ENCODE results near the gene MICAL2. TPM values are rescaled to one million over a fixed set of nuclear protein-coding genes. Genes with fewer than 3 reads are reported as not detected.

The MICAL2 gene
- polyA plus RNA-seq, 4 donors, result 15.9 to 41.1 (median 25.6) TPM

- H3K27me3 ChIP-seq (ENCODE audit: control insufficient read depth in 3 of 3, insufficient read depth in 3 of 3, low read length in 3 of 3), result no peaks in the 10 kb centered on the region
- peaks cover 0 to 2% (median 0%) of the 10 kb centered on the region in 3 donors for H3K36me3 ChIP-seq (ENCODE audit: control insufficient read depth in 3 of 3, insufficient read depth in 2 of 3, low read depth in 1 of 3, low read length in 3 of 3)
- FAIRE-seq, result no peak
- H3K27ac ChIP-seq (ENCODE audit: low read depth in 1 of 3, low read length in 2 of 3), result peak overlapping the region in 1 of 3 donors; percentile 15
- H3K4me1 ChIP-seq (ENCODE audit: control insufficient read depth in 3 of 3, insufficient read depth in 2 of 3, low read depth in 1 of 3, low read length in 2 of 3), result peaks cover 0 to 29% (median 0%) of the 10 kb centered on the region in 3 donors
- H3K9me3 ChIP-seq (ENCODE audit: control insufficient read depth in 2 of 2, insufficient read depth in 1 of 2, low read depth in 1 of 2, low read length in 1 of 2), result no peaks in the 10 kb centered on the region
- 82 to 92% (median 90%) methylated on average over 15 of the region's 15 CpGs for WGBS, 3 donors
- no peak overlapping the region for H3K4me3 ChIP-seq (ENCODE audit: low read depth in 1 of 3, low read length in 3 of 3)
- DNase-seq, result no peak
Observed at GRCh38 chr11:12280838-12281565, 170.6 kb downstream of the MICAL2 start.

DNA sequence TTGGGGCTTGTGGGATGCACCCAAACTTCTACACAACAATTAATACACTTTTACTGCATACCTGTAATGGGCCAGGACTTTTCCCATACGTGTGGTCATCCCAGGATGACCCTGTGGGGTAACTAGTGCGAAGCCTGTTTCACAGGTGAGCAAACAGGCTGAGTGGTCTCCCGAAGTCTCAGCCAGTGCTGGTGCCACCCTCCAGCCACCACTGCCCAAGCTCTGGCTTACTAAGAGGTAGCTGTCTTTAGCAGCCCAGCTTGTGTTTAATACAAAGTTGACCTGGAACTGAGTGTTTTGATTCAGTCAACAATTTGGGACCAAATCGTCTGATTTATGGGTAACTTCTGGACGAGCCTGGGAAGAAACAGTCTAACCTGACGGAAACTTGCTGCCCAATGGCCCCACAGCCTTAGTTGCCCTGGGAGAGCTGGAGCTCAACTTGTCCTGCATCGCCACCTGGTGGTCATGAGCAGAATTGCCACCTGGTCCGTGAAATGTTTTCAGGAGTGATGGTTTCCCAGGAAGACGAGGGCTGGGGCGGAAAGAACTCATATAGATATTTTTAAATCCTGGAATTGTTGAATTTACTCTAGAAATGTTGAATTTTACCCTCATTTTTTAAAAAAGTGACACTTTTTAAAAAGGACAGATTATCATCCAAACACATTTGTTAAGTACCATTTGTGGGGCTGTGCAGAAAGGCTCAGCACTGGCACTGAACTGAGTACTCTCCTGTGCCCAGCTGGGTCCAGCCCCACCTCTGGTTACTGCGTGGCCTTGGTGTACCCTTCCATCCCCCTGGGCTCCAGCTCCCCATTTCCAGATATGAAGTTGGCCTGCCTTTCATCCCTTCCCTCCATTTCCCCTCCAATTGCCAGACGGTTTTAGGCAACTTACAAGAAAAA lies 171.4 kb downstream of the MICAL2 start:
- WGBS, 3 donors, result 29 to 33% (median 33%) methylated on average over 12 of the region's 12 CpGs
- DNase-seq (peak; percentile 83 to 86), FAIRE-seq (no peak)
- H3K36me3 ChIP-seq (ENCODE audit: control insufficient read depth in 3 of 3, insufficient read depth in 2 of 3, low read depth in 1 of 3, low read length in 3 of 3), result peaks cover 0 to 2% (median 0%) of the 10 kb centered on the region in 3 donors
- no peak overlapping the region for H3K27ac ChIP-seq (ENCODE audit: low read depth in 1 of 3, low read length in 2 of 3)
- H3K4me3 ChIP-seq (ENCODE audit: low read depth in 1 of 3, low read length in 3 of 3), result no peak overlapping the region
- H3K9me3 ChIP-seq (ENCODE audit: control insufficient read depth in 2 of 2, insufficient read depth in 1 of 2, low read depth in 1 of 2, low read length in 1 of 2), result no peaks in the 10 kb centered on the region
- H3K27me3 ChIP-seq (ENCODE audit: control insufficient read depth in 3 of 3, insufficient read depth in 3 of 3, low read length in 3 of 3), result no peaks in the 10 kb centered on the region
- H3K4me1 ChIP-seq (ENCODE audit: control insufficient read depth in 3 of 3, insufficient read depth in 2 of 3, low read depth in 1 of 3, low read length in 2 of 3), result peaks cover 0 to 29% (median 0%) of the 10 kb centered on the region in 3 donors

DNA sequence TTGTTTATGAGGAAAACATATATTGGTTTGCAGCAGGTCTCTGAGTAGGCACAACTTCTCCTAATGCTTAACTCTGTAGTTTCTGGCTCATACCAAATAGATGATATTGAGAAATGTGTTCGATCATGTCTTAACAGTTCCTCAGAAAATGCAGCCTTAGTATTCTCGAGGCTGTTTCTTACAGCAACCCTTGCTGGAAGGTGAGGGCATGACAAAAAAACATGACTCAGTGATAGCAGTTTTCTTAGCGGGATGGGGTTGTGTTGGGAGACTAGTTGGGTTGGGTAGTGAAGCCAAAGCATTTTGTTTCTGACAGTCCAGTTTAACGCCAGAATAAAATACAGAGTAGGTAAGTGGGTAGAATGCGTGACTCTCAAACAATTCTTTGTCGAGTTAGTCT lies 172.3 kb downstream of the MICAL2 start:
- Histone ChIP-seq H3K9me3 (ENCODE audit: control insufficient read depth in 2 of 2, insufficient read depth in 1 of 2, low read depth in 1 of 2, low read length in 1 of 2) (no peaks in the 10 kb centered on the region), H3K27me3 (ENCODE audit: control insufficient read depth in 3 of 3, insufficient read depth in 3 of 3, low read length in 3 of 3) (no peaks in the 10 kb centered on the region), H3K36me3 (ENCODE audit: control insufficient read depth in 3 of 3, insufficient read depth in 2 of 3, low read depth in 1 of 3, low read length in 3 of 3) (peaks cover 0 to 4% (median 0%) of the 10 kb centered on the region in 3 donors), H3K27ac (ENCODE audit: low read depth in 1 of 3, low read length in 2 of 3) (no peak overlapping the region), H3K4me1 (ENCODE audit: control insufficient read depth in 3 of 3, insufficient read depth in 2 of 3, low read depth in 1 of 3, low read length in 2 of 3) (peaks cover 0 to 29% (median 0%) of the 10 kb centered on the region in 3 donors), H3K4me3 (ENCODE audit: low read depth in 1 of 3, low read length in 3 of 3) (no peak overlapping the region)
- FAIRE-seq, result no peak
- WGBS, 3 donors, result 88 to 91% (median 89%) methylated on average over 6 of the region's 6 CpGs
- DNase-seq, result no peak

DNA sequence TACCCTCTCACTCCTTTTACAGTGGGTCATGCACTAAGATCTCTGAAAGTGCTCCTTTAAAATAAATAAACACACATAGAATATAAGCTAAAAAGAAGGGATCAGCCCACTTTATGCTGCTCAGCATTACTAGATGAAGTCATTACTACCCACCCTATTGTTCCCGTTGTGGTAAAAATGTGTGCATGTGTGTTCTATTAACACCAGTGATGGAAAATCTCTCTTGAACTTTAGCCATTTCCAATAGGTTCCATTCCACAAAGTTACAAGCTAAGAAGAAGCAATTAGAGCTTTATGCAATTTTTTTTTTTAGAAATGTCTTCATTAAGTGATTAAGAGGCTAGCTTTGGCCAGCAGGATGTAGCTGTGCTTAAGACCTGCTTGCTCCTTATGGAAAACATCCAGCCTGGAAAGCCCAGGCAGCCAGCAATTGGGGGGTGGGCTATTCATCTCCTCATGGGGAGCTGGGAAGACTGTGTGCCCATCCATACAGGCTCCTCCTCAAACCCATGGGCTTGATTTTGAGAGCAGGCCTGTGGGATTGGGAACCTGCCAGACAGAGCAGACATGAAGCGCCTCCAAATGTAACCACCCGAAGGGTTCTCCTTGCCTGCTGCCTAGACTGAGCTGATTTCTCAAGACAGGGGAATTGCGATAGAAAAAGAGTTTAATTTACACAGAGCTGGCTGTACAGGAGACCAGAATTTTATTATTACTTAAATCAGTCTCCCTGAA lies 174.1 kb downstream of the MICAL2 start:
- Histone ChIP-seq H3K27ac (ENCODE audit: low read depth in 1 of 3, low read length in 2 of 3) (no peak overlapping the region), H3K36me3 (ENCODE audit: control insufficient read depth in 3 of 3, insufficient read depth in 2 of 3, low read depth in 1 of 3, low read length in 3 of 3) (peaks cover 0 to 6% (median 0%) of the 10 kb centered on the region in 3 donors), H3K4me1 (ENCODE audit: control insufficient read depth in 3 of 3, insufficient read depth in 2 of 3, low read depth in 1 of 3, low read length in 2 of 3) (peaks cover 0 to 21% (median 0%) of the 10 kb centered on the region in 3 donors), H3K27me3 (ENCODE audit: control insufficient read depth in 3 of 3, insufficient read depth in 3 of 3, low read length in 3 of 3) (no peaks in the 10 kb centered on the region), H3K4me3 (ENCODE audit: low read depth in 1 of 3, low read length in 3 of 3) (no peak overlapping the region), H3K9me3 (ENCODE audit: control insufficient read depth in 2 of 2, insufficient read depth in 1 of 2, low read depth in 1 of 2, low read length in 1 of 2) (no peaks in the 10 kb centered on the region)
- 64 to 76% (median 75%) methylated on average over 4 of the region's 4 CpGs for WGBS, 3 donors
- DNase-seq, result no peak
- FAIRE-seq, result no peak

DNA sequence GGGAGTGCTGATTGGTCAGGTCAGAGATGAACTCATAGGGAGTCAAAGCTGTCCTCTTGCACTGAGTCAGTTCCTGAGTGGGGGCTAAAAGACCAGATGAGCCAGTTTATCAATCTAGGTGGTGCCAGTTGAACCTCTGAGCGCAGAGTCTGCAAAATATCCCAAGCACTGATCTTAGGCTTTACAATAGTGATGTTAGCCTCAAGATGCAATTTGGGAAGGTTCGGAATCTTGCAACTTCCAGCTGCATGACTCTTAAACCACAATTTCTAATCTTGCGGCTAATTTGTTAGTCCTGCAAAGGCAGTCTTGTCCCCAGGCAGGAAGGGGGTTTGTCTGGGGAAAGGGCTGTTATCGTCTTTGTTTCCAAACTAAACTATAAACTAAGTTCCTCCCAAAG lies 174.7 kb downstream of the MICAL2 start:
- H3K4me1 ChIP-seq (ENCODE audit: control insufficient read depth in 3 of 3, insufficient read depth in 2 of 3, low read depth in 1 of 3, low read length in 2 of 3), result peaks cover 0 to 15% (median 0%) of the 10 kb centered on the region in 3 donors
- DNase-seq (no peak), FAIRE-seq (no peak)
- H3K27me3 ChIP-seq (ENCODE audit: control insufficient read depth in 3 of 3, insufficient read depth in 3 of 3, low read length in 3 of 3), result no peaks in the 10 kb centered on the region
- H3K36me3 ChIP-seq (ENCODE audit: control insufficient read depth in 3 of 3, insufficient read depth in 2 of 3, low read depth in 1 of 3, low read length in 3 of 3), result peaks cover 0 to 6% (median 0%) of the 10 kb centered on the region in 3 donors
- H3K4me3 ChIP-seq (ENCODE audit: low read depth in 1 of 3, low read length in 3 of 3), result no peak overlapping the region
- 76 to 89% (median 83%) methylated on average over 4 of the region's 4 CpGs for whole genome bisulfite sequencing, 3 donors
- no peaks in the 10 kb centered on the region for H3K9me3 ChIP-seq (ENCODE audit: control insufficient read depth in 2 of 2, insufficient read depth in 1 of 2, low read depth in 1 of 2, low read length in 1 of 2)
- no peak overlapping the region for H3K27ac ChIP-seq (ENCODE audit: low read depth in 1 of 3, low read length in 2 of 3)

DNA sequence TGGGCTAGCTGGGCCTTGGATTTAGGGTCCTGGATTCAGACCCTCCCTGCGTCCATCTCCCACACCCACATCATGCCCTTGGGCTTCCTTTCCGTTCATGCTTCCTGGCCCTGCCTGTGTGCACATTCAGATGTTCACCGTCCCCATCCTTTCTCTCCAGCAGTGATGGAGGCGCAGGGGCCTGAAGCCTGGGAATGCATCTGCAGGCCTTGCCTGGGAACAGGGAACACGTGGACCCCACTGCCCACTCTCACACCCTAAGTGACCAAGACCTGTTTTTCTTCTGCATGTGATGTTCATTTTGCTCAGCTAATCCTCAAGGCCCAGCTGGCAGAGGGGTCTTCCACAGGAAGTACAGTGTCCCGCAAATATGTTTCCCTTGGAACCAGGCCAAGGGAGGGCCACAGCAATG lies 175.4 kb downstream of the MICAL2 start:
- Histone ChIP-seq H3K36me3 (ENCODE audit: control insufficient read depth in 3 of 3, insufficient read depth in 2 of 3, low read depth in 1 of 3, low read length in 3 of 3) (peaks cover 0 to 6% (median 0%) of the 10 kb centered on the region in 3 donors), H3K9me3 (ENCODE audit: control insufficient read depth in 2 of 2, insufficient read depth in 1 of 2, low read depth in 1 of 2, low read length in 1 of 2) (no peaks in the 10 kb centered on the region), H3K4me3 (ENCODE audit: low read depth in 1 of 3, low read length in 3 of 3) (no peak overlapping the region), H3K27me3 (ENCODE audit: control insufficient read depth in 3 of 3, insufficient read depth in 3 of 3, low read length in 3 of 3) (no peaks in the 10 kb centered on the region), H3K27ac (ENCODE audit: low read depth in 1 of 3, low read length in 2 of 3) (peak overlapping the region in 1 of 3 donors; percentile 32), H3K4me1 (ENCODE audit: control insufficient read depth in 3 of 3, insufficient read depth in 2 of 3, low read depth in 1 of 3, low read length in 2 of 3) (peaks cover 0 to 8% (median 0%) of the 10 kb centered on the region in 3 donors)
- DNase-seq (no peak), FAIRE-seq (no peak)
- WGBS, 3 donors, result 83 to 97% (median 86%) methylated on average over 6 of the region's 6 CpGs

DNA sequence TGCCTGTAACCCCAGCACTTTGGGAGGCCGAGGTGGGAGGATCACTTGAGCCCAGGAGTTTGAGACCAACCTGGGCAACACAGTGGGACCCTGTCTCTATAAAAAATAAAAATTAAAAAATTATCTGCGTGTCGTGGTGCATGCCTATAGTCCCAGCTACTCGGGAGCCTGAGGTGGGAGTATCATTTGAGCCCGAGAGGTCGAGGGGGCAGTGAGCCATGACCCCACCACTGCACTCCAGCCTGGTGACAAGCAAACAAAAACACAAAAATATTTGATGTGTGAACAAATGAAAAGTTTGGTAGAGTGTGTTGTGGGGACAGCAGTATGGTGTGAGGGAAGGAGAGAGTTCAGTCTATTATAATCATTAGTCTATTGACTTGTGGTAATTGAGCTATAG lies 176.2 kb downstream of the MICAL2 start:
- no peaks in the 10 kb centered on the region for H3K27me3 ChIP-seq (ENCODE audit: control insufficient read depth in 3 of 3, insufficient read depth in 3 of 3, low read length in 3 of 3)
- 89 to 95% (median 93%) methylated on average over 6 of the region's 6 CpGs for WGBS, 3 donors
- no peak overlapping the region for H3K4me3 ChIP-seq (ENCODE audit: low read depth in 1 of 3, low read length in 3 of 3)
- H3K4me1 ChIP-seq (ENCODE audit: control insufficient read depth in 3 of 3, insufficient read depth in 2 of 3, low read depth in 1 of 3, low read length in 2 of 3), result peaks cover 0 to 2% (median 0%) of the 10 kb centered on the region in 3 donors
- no peaks in the 10 kb centered on the region for H3K9me3 ChIP-seq (ENCODE audit: control insufficient read depth in 2 of 2, insufficient read depth in 1 of 2, low read depth in 1 of 2, low read length in 1 of 2)
- H3K36me3 ChIP-seq (ENCODE audit: control insufficient read depth in 3 of 3, insufficient read depth in 2 of 3, low read depth in 1 of 3, low read length in 3 of 3), result peaks cover 0 to 6% (median 0%) of the 10 kb centered on the region in 3 donors
- no peak for FAIRE-seq
- peak overlapping the region in 1 of 3 donors; percentile 49 for H3K27ac ChIP-seq (ENCODE audit: low read depth in 1 of 3, low read length in 2 of 3)
- no peak for DNase-seq

DNA sequence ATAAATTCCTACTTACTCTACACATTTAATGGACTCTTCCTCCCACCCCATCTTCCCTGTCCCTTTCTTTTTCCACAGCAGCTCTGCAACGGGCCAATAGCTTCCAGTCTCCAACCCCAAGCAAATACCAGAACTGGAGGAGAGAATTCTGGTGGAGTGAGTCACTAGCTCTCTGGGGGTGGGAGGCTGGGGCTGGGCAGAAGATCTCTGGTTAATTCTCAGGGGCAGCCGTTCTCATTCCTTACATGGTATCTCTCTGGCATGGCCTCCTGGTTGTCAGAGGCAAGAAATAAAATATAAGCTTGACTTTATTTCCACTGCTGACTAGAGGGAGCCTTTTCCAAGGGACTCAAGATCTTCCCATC lies 176.6 kb downstream of the MICAL2 start:
- Histone ChIP-seq H3K27me3 (ENCODE audit: control insufficient read depth in 3 of 3, insufficient read depth in 3 of 3, low read length in 3 of 3) (no peaks in the 10 kb centered on the region), H3K4me1 (ENCODE audit: control insufficient read depth in 3 of 3, insufficient read depth in 2 of 3, low read depth in 1 of 3, low read length in 2 of 3) (no peaks in the 10 kb centered on the region), H3K4me3 (ENCODE audit: low read depth in 1 of 3, low read length in 3 of 3) (no peak overlapping the region), H3K36me3 (ENCODE audit: control insufficient read depth in 3 of 3, insufficient read depth in 2 of 3, low read depth in 1 of 3, low read length in 3 of 3) (peaks cover 0 to 6% (median 0%) of the 10 kb centered on the region in 3 donors), H3K27ac (ENCODE audit: low read depth in 1 of 3, low read length in 2 of 3) (peak overlapping the region in 1 of 3 donors; percentile 73), H3K9me3 (ENCODE audit: control insufficient read depth in 2 of 2, insufficient read depth in 1 of 2, low read depth in 1 of 2, low read length in 1 of 2) (no peaks in the 10 kb centered on the region)
- DNase-seq (no peak), FAIRE-seq (no peak)
- 13 to 27% (median 13%) methylated on average over 2 of the region's 2 CpGs for WGBS, 3 donors
